HG03103 (cell line): ENCODE results near the gene LKAAEAR1.

Source experiments
- ATAC-seq: cut with Tn5 transposase; IDR thresholded peaks from one replicate; pipeline ENCODE4 v1.9.1; 2021; ENCODE audit warnings: low read depth; ENCODE audit not compliant: unreplicated experiment

Gene LKAAEAR1

GRCh38 chr20:64111841-64112641 is 27.8 kb upstream of the LKAAEAR1 start:
- ATAC-seq = no peak

DNA sequence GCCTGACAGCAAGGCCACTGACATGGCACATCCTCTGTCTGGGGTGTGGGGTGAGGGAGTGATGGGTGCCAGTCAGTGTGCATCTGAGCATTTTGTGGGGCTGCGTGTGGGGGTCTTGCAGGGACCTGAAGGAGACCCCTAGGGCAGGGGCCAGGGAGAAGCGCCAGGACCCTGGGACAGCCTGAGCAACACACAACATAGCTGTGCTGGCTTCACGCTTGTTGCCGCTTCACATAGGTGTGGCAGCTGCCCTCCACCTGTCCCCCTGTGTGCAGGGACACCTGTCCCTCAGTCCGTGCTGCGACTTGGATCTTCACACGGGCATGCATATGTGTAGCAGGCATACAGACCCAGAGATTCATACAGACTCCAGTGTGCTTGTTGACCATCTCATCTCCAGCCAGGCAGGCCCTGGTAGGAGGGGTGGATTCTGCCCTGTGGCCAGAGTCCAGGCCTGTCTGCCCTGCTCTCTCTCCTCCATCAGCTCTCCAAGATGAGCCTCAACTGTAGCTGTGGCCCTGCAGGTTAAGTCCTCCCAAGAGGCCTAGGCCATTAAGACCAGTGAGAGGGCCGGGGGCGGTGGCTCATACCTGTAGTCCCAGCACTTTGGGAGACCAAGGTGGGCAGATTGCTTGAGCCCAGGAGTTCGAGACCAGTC is 26.3 kb upstream of the LKAAEAR1 start:
- ATAC-seq = no peak

GRCh38 chr20:64109831-64110391 is 25.7 kb upstream of the LKAAEAR1 start:
- ATAC-seq = no peak

GRCh38 chr20:64108731-64109681 is 24.8 kb upstream of the LKAAEAR1 start:
- no peak for ATAC-seq

- ATAC-seq = no peak
Observed at GRCh38 chr20:64107736-64108457, 23.7 kb upstream of the LKAAEAR1 start.

DNA sequence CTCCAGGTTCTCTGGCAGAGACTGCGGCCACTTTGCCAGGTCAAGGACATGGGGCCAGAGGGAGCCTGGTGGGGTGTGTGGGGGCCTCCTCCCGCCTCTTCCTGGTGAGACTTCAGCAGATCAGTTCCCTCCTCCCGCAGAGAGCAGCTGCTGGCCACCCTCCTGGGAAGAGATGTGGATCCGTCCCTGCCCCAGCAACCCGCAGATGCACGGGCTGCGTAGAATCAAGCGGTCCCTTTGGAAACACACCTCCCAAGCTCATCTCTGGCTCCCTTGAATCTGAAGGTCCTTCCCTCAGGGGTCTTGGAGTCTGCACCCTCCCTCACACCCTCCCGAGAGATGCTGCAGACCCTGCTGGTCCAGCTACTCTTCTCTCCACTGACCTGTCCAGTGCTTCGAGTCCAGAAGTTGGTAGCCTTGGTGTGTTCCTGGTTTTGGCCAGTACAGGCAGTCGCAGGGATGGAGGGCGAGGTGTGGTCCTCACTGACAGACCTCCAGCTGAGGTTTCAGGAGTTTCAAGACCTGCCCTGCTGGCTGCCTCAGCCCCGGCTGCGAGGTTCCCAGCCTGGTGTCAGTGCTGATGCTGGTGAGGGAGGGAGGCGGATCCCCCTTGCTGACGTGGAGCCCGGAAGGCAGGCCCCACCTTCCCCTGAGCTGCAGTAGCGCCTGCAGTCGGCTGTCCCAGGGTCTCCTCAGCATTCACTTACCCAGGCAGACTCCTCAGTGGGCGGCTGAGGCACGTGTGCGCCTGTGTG is 23.0 kb upstream of the LKAAEAR1 start, which contains the start of gene NPBWR2:
NPBWR2 (minus strand) TSS at position 585 of the 755 bp plus-strand sequence. CDS start 734 bp downstream, outside the sequence.
- ATAC-seq = no peak

GRCh38 chr20:64106435-64106961 is 22.3 kb upstream of the LKAAEAR1 start:
- ATAC-seq = no peak

DNA sequence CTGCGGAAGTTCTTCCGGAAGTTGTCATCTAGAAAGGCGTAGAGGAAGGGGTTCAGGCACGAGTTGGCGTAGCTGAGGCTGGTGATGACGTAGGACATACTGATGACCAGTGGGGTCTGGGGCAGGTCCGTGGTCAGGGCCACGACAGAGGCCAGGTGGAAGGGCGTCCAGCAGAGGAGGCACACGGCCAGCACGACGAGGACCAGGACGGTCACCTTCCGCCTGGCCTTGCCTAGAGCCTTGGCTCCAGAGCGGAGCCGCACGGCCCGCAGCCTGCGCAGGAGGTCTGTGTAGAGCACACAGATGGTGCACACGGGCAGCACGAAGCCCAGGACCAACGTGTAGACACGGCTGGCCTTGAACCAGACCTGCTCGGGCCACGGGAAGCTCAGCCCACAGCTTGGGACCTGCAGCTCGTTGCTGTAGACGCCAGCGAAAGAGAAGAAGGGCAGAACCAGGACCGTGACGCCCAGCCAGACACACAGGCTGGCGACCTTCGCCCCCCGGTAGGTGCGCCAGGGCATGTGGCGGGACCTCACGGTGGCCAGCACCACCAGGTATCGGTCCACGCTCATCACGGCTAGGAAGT is 21.7 kb upstream of the LKAAEAR1 start:
- ATAC-seq = no peak

DNA sequence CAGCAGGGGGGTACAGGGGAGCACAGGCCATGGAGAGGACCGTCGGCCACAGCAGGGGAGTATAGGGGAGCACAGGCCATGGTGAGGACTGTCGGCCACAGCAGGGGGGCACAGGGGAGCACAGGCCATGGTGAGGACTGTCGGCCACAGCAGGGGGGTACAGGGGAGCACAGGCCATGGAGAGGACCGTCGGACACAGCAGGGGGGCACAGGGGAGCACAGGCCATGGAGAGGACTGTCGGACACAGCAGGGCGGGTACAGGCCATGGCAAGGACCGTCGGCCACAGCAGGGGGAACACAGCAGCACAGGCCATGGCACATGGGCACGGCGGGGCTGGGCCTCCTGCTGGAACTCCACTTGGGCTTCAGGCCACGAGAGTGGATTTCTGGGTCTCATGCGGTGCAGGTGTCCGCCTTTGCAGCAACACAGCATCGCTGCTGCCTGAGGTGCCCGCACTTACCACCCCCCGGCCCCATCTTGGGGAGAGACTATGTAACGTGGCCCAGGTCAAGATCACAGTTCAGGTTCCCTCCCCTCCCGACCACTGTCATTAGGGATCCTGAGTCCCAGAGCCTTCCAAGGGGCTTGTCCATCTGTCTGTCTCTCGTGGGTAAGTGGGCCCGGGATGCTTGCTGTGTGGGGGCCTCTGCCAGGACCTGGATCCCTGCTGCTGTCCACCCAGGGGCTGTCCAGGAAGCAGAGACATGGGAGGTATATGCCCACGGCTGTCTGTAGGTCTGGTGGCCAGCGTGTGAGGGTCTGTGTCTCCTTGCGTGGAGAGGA is 20.7 kb upstream of the LKAAEAR1 start:
- no peak for ATAC-seq

- ATAC-seq = no peak
Observed at GRCh38 chr20:64103871-64104666, 19.9 kb upstream of the LKAAEAR1 start.

DNA sequence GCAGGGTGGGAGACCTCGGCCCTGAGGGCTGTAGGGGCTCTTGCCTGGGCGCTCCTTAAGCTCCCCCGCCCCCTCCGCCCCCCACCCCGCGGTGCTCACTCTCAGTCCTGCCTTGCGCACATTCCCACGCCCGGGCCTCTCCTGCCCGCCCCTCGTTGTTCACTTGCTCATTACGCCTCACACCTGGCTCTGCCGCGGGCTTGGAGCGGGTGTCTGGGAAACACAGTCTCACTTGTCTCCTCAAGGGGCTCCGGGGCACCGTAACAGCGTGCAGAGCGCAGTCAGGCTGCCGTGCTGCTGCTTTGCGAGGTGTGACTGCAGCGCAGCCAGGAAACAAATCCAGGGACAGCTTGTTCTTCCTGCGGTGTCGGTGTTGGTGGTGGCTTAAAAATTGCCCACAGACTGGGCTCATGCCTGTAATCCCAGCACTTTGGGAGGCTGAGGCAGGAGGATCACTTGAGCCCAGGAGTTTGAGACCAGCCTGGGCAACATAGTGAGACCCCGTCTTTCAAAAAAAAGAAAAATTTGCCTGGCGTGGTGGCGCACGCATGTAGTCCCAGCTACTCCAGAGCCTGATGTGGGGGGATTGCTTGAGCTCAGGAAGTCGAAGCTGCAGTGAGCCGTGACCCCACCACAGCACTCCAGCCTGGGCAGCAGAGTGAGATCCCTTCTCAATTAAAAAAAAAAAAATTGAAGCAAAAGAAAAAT is 18.6 kb upstream of the LKAAEAR1 start:
- no peak for ATAC-seq

GRCh38 chr20:64101731-64102621 is 17.8 kb upstream of the LKAAEAR1 start:
- ATAC-seq = no peak

DNA sequence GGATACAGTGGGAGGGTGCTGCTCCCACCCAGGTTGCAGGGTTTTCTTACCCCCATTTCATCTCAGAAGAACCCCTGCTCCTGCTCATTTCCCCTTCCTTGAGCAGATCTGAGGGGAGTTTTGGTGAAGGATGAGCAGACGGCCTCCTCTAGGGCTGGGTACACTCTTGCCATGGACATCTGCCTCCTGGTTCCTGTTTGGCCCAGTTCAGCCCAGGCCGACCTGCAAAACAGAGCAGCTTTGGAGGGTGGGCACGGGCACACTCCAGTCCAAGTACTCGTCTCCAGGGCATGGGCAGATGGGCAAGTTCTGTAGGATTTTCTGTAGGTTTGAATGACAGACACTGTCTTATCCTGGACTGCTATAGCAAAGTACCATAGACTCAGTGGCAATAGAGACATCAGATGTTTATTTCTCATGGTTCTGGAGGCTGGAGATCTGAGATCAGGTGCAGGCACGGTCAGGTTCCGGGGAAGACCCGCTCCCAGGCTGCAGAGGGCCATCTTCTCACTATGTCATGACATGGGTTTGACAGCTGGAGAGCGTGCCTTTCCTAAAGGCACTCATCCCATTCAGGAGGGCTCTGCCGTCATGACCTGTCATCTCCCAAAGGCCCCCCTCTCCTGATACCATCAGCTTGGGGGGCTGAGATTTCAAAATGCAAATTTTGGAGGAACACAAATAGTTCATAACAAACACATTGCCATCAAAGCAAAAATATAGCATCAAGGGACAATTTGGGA is 16.9 kb upstream of the LKAAEAR1 start:
- ATAC-seq = no peak

DNA sequence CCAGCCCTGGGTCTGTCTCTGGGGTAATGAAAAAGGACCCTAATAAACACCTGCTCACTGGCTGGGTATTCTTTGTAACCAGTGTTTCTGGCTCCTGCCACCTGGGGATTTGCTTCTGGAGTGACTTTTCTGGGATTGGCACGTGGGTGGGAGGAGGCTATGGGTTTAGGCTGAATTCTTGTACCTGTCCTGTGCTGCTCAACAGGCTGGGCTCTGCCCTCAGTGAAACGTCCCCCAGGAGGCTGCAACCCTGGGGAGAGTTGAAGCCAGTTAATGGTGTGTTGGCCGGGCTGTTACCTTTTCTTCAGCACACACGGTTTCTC is 16.3 kb upstream of the LKAAEAR1 start:
- no peak for ATAC-seq
